H1 (cell line): Measurements from ENCODE around the gene CASP3. TPM values are rescaled to one million over a fixed set of nuclear protein-coding genes. Genes with fewer than 3 reads are reported as not detected.

Source experiments
- ATF2 ChIP-seq: IDR thresholded peaks from 2 replicates; pipeline ENCODE4 v1.6.1; 2012; ENCODE audit warnings: low read length, inconsistent platforms
- KDM1A ChIP-seq: fragments of 200-600, 300-600 bp; sonication (generic); IDR thresholded peaks from 2 replicates; pipeline ENCODE4 v1.7.1; 2016; ENCODE audit warnings: mild to moderate bottlenecking, low read length, borderline replicate concordance
- POU5F1 ChIP-seq: IDR thresholded peaks from 2 replicates; pipeline ENCODE4 v1.6.1; 2011; ENCODE audit warnings: low read depth, mild to moderate bottlenecking, low read length, moderate library complexity
- RBBP5 ChIP-seq: IDR thresholded peaks from 2 replicates; pipeline ENCODE4 v1.7.1; 2012; ENCODE audit warnings: low read depth, mild to moderate bottlenecking, inconsistent platforms, low read length, moderate library complexity, borderline replicate concordance
- ZNF274 ChIP-seq: IDR thresholded peaks from 2 replicates; pipeline ENCODE4 v1.7.0; 2012; ENCODE audit warnings: low read length, borderline replicate concordance; ENCODE audit errors: extremely low read depth
- polyA plus RNA-seq, 7 experiments: library from polyadenylated mRNA; depleted of rRNA in 3 of 7; stranded (reverse) in 5 of 7; unstranded in 2 of 7; fragments of >200 nt in 5 of 7; fragments of 200-250 nt in 2 of 7; gene quantifications; 1 replicate in 5 of 7; 2 replicates in 1 of 7; 4 replicates in 1 of 7; pipeline versions ENCODE4 v1.2.1 to v1.2.3, GENCODE V29; 2011 to 2013; ENCODE audit warnings: missing spikeins in 2 of 7, mixed read lengths in 2 of 7
- total RNA-seq: library from RNA; stranded (reverse); fragmentation: NEBNext Ultra II Directional; extraction: Animal tissue kit (Norgen Biotek cat#: 25700); gene quantifications from 2 replicates; pipeline ENCODE4 v1.2.1, GENCODE V29; 2021

Gene CASP3
- total and polyA plus RNA-seq, 2 of the 8 experiments (the other 6 are each of a cell fraction or from before 2014, with no cell fraction given), result 27.8 to 82.5 TPM

DNA sequence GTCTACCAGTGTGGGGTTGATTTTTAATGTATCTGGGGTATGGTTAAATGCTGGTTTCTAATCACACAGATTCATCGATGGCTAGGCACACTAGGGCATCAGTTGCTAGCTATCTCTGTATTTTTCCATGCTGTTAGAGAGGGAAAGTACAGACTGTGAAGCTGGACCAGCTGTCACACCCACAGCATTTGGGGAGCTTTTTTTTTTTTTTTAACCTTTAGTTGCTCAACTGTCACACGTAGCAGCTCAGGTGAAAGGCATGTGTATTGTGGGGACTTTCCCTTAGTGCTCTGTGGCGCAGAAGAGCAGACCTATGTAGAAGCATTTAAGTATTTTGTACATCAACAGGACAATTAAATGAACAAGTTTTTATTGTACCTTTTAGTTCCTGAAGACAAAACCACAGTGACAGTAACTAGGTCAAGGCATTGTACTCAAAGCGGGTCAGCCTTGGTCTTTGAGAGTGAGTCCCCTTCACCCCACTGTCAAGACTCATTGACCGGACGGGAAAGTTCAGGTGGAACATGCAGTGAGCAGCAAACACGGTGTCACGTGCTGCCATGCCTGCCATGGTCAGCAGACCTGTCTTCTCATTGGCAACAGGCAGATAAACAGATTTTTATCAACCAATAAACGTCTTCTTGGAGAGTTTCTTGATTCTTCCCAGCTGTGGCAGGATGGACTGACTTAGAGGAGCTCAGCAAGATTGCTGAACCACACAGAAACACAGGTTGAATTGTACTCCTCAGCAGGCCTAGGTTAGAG, 65.3 kb downstream of the CASP3 start (continued):
- TF ChIP-seq ATF2 (no peak), KDM1A (no peak), ZNF274 (no peak), RBBP5 (no peak), POU5F1 (no peak)

Other genes starting within 250 kb of the CASP3 start
- gene IRF2, start 174.9 kb downstream of the CASP3 start, total RNA-seq, result 12.5 and 13.8 TPM in 2 replicates
- gene IRF2, start 174.9 kb downstream of the CASP3 start, polyA plus RNA-seq (2011; rRNA removed), result 10.7 and 17.0 TPM in 2 replicates
- gene PRIMPOL, start 291 bp upstream of the CASP3 start, total RNA-seq, result 5.0 and 6.7 TPM in 2 replicates
- gene PRIMPOL, start 291 bp upstream of the CASP3 start, polyA plus RNA-seq (2011; rRNA removed), result 2.7 and 4.4 TPM in 2 replicates
- 122 and 124 TPM in 2 replicates for gene CENPU, start 84.6 kb upstream of the CASP3 start, total RNA-seq
- 17.1 and 32.1 TPM in 2 replicates for gene CENPU, start 84.6 kb upstream of the CASP3 start, polyA plus RNA-seq (2011; rRNA removed)
- gene ACSL1, start 176.5 kb upstream of the CASP3 start, total RNA-seq, result 6.3 and 8.7 TPM in 2 replicates
- 2.3 and 3.0 TPM in 2 replicates for gene ACSL1, start 176.5 kb upstream of the CASP3 start, polyA plus RNA-seq (2011; rRNA removed)